GM12872 (cell line): Measurements from ENCODE around the gene EXD3.
A peak's percentile ranks its signal among the peaks of the same experiment; 100 is the strongest.

Source experiments
- TF ChIP-seq, protein P1 (sequence below): IDR thresholded peaks from 3 replicates; pipeline ENCODE4 v1.5.1; 2011; ENCODE audit warnings: low read depth, mild to moderate bottlenecking, low read length, moderate library complexity; ENCODE audit not compliant: insufficient read depth

EXD3 gene

DNA sequence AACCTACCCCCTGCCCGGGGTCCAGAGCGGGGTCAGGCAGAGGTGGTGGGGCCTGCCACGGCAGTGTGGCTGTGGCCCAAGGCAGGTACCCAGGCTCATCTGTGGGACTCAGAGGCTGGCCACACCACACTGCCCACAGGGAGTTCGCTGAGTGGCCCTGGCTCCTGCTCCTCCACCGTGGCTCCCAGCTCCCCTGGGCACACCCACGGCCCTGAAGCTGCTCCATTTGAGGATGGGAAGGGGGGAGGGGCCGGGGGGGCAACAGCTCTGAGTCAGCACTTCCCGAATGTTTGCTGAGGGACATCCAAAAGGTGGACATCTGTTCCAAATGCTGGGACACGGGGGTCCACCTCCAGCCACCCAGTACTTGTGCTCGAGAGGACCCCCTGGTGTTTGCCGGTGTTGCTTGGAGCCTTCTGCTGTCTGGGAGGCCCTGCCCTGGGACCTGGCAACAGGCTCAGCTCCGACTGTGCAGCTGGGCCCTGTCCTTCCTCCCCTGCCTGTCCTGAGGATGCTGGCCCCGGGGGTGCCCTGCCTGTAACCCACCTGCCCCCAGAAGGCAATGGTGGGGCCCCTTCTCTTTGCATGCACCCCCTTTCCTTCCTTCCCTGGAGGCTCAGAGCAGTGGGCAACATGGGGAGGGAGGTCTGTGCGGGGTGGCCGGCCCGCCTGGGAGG, 118.4 kb downstream of the EXD3 start:
- TF ChIP-seq, protein P1, sequence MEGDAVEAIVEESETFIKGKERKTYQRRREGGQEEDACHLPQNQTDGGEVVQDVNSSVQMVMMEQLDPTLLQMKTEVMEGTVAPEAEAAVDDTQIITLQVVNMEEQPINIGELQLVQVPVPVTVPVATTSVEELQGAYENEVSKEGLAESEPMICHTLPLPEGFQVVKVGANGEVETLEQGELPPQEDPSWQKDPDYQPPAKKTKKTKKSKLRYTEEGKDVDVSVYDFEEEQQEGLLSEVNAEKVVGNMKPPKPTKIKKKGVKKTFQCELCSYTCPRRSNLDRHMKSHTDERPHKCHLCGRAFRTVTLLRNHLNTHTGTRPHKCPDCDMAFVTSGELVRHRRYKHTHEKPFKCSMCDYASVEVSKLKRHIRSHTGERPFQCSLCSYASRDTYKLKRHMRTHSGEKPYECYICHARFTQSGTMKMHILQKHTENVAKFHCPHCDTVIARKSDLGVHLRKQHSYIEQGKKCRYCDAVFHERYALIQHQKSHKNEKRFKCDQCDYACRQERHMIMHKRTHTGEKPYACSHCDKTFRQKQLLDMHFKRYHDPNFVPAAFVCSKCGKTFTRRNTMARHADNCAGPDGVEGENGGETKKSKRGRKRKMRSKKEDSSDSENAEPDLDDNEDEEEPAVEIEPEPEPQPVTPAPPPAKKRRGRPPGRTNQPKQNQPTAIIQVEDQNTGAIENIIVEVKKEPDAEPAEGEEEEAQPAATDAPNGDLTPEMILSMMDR = peak; percentile 25; the same call in 1 of the 3 replicates

DNA sequence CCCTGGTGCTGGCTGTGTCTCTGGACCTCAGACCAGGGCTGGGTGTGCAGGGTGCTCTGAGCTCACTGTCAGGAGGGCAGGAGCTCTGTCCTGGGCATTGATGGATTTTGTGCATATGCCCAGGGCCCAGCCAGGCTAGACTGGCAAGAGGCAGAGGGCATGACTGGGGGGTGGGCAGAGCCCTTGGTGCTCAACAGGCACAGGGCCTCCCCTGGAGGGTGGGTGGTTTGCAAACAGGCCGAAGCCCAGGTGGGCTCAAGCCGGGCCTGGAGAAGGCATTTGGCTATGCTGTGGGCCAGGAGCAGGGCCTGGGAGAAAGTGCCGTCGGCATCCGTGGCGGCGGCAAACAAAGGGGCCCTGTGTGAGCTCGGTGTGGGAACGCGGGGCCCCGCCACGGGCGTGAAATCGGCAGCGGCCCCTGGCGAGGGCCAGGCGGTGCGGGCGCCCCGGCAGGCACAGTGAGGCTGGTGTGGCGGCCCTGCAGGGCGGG, 119.0 kb downstream of the EXD3 start:
- TF ChIP-seq, protein P1 = no peak

DNA sequence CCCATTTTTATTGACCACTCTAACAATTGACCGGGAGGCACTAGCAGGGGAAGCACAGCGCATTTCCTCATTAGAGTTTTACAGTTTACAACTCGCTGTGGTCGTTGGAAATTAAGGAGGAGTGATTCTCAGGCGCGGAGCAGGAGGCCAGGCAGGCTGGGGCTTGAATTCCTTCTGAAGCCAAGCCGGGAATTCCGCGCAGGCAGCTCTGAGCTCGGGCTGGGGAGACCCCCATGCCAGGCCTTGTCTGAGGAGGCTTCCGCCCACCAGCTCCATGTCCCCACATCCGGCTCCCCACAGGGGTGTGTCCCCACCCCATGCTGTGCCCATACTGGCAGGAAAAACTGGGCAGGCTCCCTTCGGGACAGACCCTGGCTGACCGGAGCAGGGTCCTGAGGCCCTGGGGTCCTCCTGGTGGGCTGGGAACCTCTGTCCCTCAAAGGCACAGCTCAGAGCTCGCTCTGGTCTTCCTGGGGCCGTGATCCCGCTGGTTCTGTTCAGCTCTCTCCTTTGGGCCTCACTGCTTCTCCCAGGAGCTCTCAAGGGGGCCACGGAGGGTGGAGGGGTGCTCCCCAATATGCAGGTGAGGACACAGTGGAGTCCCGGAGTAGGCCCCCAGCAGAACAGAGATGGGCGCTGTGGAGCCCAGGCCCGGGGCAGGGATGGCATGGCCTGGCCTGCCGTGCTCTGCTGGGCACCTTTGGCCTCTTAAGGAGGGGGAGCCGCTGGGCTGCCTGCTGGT, 119.6 kb downstream of the EXD3 start:
- TF ChIP-seq, protein P1 = no peak

- TF ChIP-seq, protein P1 = peak; percentile 61; the same call in 2 of the 3 replicates
These were observed 120.4 kb downstream of the EXD3 start for GRCh38 chr9:137302449-137303150.

GRCh38 chr9:137302118-137302448, 120.9 kb downstream of the EXD3 start, which contains the start of gene NRARP:
TSS of gene NRARP (minus strand) at chr9:137302271. CDS start at chr9:137301928, 343 bp downstream.
- TF ChIP-seq, protein P1 = no peak

DNA sequence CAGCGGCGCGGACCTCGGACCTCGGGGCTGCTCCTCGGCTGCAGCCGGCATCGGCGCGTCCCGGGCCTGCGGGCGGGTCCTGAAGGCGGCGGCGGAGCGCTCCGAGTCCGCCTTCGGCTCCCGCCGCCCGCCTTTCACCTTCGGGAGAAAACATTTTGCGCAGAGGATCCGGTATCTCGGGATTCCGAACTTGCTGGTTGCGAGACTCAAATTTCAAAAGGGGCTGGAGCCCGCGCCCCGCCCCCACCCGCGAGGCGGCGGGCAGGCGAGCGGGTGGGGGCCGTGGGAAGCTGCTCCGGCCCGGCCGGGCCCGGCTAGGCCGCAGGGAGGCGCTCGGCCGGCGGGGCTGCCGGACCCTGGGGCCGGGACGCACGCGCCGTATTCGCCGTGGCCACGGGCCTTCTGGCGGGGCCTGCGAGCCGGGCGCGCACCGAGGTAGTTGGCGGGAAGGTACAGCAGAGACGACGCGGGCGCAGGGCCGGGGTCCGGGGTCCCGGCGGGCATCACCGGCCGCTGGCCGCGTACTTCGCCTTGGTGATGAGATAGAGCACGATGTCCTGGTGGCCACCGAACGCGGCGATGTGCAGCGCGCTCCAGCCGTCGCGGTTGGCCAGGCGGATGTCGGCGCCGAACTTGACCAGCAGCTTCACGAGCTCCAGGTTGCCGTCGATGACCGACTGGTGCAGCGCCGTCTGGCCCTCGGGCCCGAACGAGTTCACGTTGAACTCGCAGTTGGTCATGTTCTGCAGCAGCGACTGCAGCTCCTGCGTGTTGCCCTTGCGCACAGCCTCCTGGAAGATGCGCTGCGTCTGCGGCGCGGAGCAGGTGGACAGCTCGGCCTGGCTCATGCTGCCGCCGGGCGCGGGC, 121.6 kb downstream of the EXD3 start:
- TF ChIP-seq, protein P1 = no peak; the same call in 2 of the 3 replicates
